HepG2 (cell line): Measurements from ENCODE around the gene MPLKIP. TPM values are rescaled to one million over a fixed set of nuclear protein-coding genes. Genes with fewer than 3 reads are reported as not detected.

Source experiments
- CHD2 ChIP-seq: IDR thresholded peaks from 2 replicates; pipeline ENCODE4 v1.6.1; 2011; ENCODE audit warnings: low read depth, low read length, improper control_type of control experiment
- EP300 ChIP-seq, 3 experiments: sonication (generic) in 1 of 3; formaldehyde crosslinking in 1 of 3; IDR thresholded peaks; 2 replicates each; pipeline versions ENCODE4 v1.5.1 to v1.6.1; 2011 to 2020; ENCODE audit warnings: low read depth in 2 of 3, low read length in 2 of 3, borderline replicate concordance in 1 of 3, improper control_type of control experiment in 1 of 3, mild to moderate bottlenecking in 1 of 3, missing genetic modification reagents in 1 of 3, moderate library complexity in 1 of 3
- FOXP4 ChIP-seq: sonication (generic); formaldehyde crosslinking; IDR thresholded peaks from 2 replicates; pipeline ENCODE4 v1.4.0; 2020; ENCODE audit warnings: missing genetic modification reagents
- HNF4A ChIP-seq: sonication (generic); formaldehyde crosslinking; IDR thresholded peaks from 2 replicates; pipeline ENCODE4 v1.4.0; 2020; ENCODE audit warnings: missing genetic modification reagents
- HOXA5 ChIP-seq: sonication (generic); formaldehyde crosslinking; IDR thresholded peaks from 2 replicates; pipeline ENCODE4 v1.4.0; 2020; ENCODE audit warnings: missing genetic modification reagents
- LCORL ChIP-seq, 2 experiments: fragments of 450-650 bp in 1 of 2; sonication (generic) in 1 of 2; formaldehyde crosslinking in 1 of 2; IDR thresholded peaks; 2 replicates each; pipeline versions ENCODE4 v1.5.0 to v1.6.1; 2017 to 2020; ENCODE audit warnings: antibody characterized with exemption in 1 of 2, missing genetic modification reagents in 1 of 2
- MED1 ChIP-seq: sonication (generic); formaldehyde crosslinking; IDR thresholded peaks from 2 replicates; pipeline ENCODE4 v1.4.0; 2020; ENCODE audit warnings: missing genetic modification reagents
- MIXL1 ChIP-seq: IDR thresholded peaks from 2 replicates; pipeline ENCODE4 v1.6.1; 2016
- NFIC ChIP-seq: IDR thresholded peaks from 2 replicates; pipeline ENCODE4 v1.6.1; 2012; ENCODE audit warnings: mild to moderate bottlenecking, low read length, inconsistent platforms
- NONO ChIP-seq, 2 experiments: fragments of 450-650 bp in 1 of 2; sonication (generic) in 1 of 2; formaldehyde crosslinking in 1 of 2; IDR thresholded peaks in 1 of 2; conservative IDR thresholded peaks in 1 of 2; 2 replicates each; pipeline versions ENCODE4 v1.6.1 to v1.8.0; 2017 to 2022; ENCODE audit warnings: mild to moderate bottlenecking in 1 of 2, missing genetic modification reagents in 1 of 2, moderate library complexity in 1 of 2
- NPAS2 ChIP-seq: sonication (generic); formaldehyde crosslinking; IDR thresholded peaks from 2 replicates; pipeline ENCODE4 v1.8.0; 2022; ENCODE audit warnings: mild to moderate bottlenecking, missing genetic modification reagents, borderline replicate concordance
- RBM22 ChIP-seq: fragments of 200-400 bp; formaldehyde crosslinking; optimal IDR thresholded peaks from 2 replicates; pipeline ENCODE3; 2017; ENCODE audit warnings: mild to moderate bottlenecking, low read length, moderate library complexity
- REL ChIP-seq: sonication (generic); formaldehyde crosslinking; conservative IDR thresholded peaks from 2 replicates; pipeline ENCODE4 v1.8.0; 2022; ENCODE audit warnings: mild to moderate bottlenecking, missing genetic modification reagents, moderate library complexity
- RFX1 ChIP-seq: fragments of 450-650 bp; IDR thresholded peaks from 2 replicates; pipeline ENCODE4 v1.6.1; 2017
- RNF219 ChIP-seq: sonication (generic); formaldehyde crosslinking; IDR thresholded peaks from 2 replicates; pipeline ENCODE4 v1.5.0; 2020; ENCODE audit warnings: mild to moderate bottlenecking, missing genetic modification reagents
- SOX13 ChIP-seq, 3 experiments: fragments of 450-650 bp in 1 of 3; sonication (generic) in 1 of 3; formaldehyde crosslinking in 1 of 3; IDR thresholded peaks in 2 of 3; conservative IDR thresholded peaks in 1 of 3; 2 replicates each; pipeline versions ENCODE4 v1.5.0 to v1.6.1; 2016 to 2020; ENCODE audit warnings: antibody characterized with exemption in 1 of 3, mild to moderate bottlenecking in 1 of 3, missing compliant biosample characterization in 1 of 3, missing genetic modification reagents in 1 of 3, moderate library complexity in 1 of 3
- SOX6 ChIP-seq, 2 experiments: fragments of 450-650 bp in 1 of 2; sonication (generic) in 1 of 2; formaldehyde crosslinking in 1 of 2; IDR thresholded peaks; 2 replicates each; pipeline versions ENCODE4 v1.4.0 to v1.6.1; 2017 to 2020; ENCODE audit warnings: antibody characterized with exemption in 1 of 2, mild to moderate bottlenecking in 1 of 2, missing genetic modification reagents in 1 of 2
- TGIF2 ChIP-seq: IDR thresholded peaks from 2 replicates; pipeline ENCODE4 v1.6.1; 2016; ENCODE audit warnings: control low read depth, missing compliant biosample characterization
- ZBTB20 ChIP-seq: sonication (generic); formaldehyde crosslinking; IDR thresholded peaks from 2 replicates; pipeline ENCODE4 v1.8.1; 2023; ENCODE audit warnings: missing genetic modification reagents, low read depth, mild to moderate bottlenecking, borderline replicate concordance
- ZFP1 ChIP-seq: IDR thresholded peaks from 2 replicates; pipeline ENCODE4 v1.6.1; 2016
- ZNF335 ChIP-seq: sonication (generic); formaldehyde crosslinking; IDR thresholded peaks from 2 replicates; pipeline ENCODE4 v1.4.0; 2020; ENCODE audit warnings: missing genetic modification reagents
- ZNF337 ChIP-seq: sonication (generic); formaldehyde crosslinking; IDR thresholded peaks from 2 replicates; pipeline ENCODE4 v1.5.1; 2020; ENCODE audit warnings: missing genetic modification reagents, low read depth, mild to moderate bottlenecking, borderline replicate concordance
- ZNF503 ChIP-seq: sonication (generic); formaldehyde crosslinking; IDR thresholded peaks from 2 replicates; pipeline ENCODE4 v1.4.0; 2020; ENCODE audit warnings: missing genetic modification reagents
- ZNF652 ChIP-seq: IDR thresholded peaks from 2 replicates; pipeline ENCODE4 v1.6.1; 2016; ENCODE audit warnings: low read depth, borderline replicate concordance
- ZNF724P ChIP-seq: sonication (generic); formaldehyde crosslinking; IDR thresholded peaks from 2 replicates; pipeline ENCODE4 v1.8.0; 2022; ENCODE audit warnings: missing genetic modification reagents, borderline replicate concordance
- polyA plus RNA-seq, 8 experiments: library from polyadenylated mRNA; depleted of rRNA in 3 of 8; stranded (reverse) in 7 of 8; unstranded in 1 of 8; fragments of >200 nt; fragmentation: Illumina TruSeq in 4 of 8; extraction: Trizol in 4 of 8; gene quantifications; 2 replicates each; pipeline versions ENCODE4 v1.2.1 to v1.2.3, GENCODE V29; 2011 to 2016; ENCODE audit warnings: low read depth in 4 of 8, missing spikeins in 1 of 8, mixed read lengths in 1 of 8; ENCODE audit not compliant: insufficient read depth in 1 of 8
- total RNA-seq, 5 experiments: library from RNA; depleted of rRNA; stranded (reverse); fragments of >200 nt; fragmentation: Illumina TruSeq; extraction: Trizol; gene quantifications; 2 replicates each; pipeline ENCODE4 v1.2.3, GENCODE V29; 2016; ENCODE audit warnings: low read depth in 1 of 5

MPLKIP gene
- total and polyA plus RNA-seq, 2 of the 13 experiments (the other 11 are each of a cell fraction or from before 2014, with no cell fraction given): 40.1 to 45.7 TPM

GRCh38 chr7:40095230-40095629 lies 39.2 kb downstream of the MPLKIP start (continued):
- peak; percentile 83 for TF ChIP-seq HNF4A
- no peak for TF ChIP-seq SOX13 (IDR thresholded peaks at IDR 0.05)
- TF ChIP-seq SOX13 (CRISPR knock-in tag; conservative IDR thresholded peaks at IDR 0.05 in 1 of 2, IDR thresholded peaks at IDR 0.05 in 1 of 2): peak in 1 of 2 experiments; percentile 84; a peak in 2 of 4 replicates
- TF ChIP-seq RBM22: no peak
- no peak for TF ChIP-seq ZNF335 (CRISPR knock-in tag)
- TF ChIP-seq SOX6 (IDR thresholded peaks at IDR 0.05): no peak
- TF ChIP-seq SOX6 (CRISPR knock-in tag; IDR thresholded peaks at IDR 0.05): peak; percentile 94
- TF ChIP-seq HOXA5 (CRISPR knock-in tag): no peak
- peak; percentile 49; the same call in 1 of the 2 replicates for TF ChIP-seq MED1 (CRISPR knock-in tag)
- no peak for TF ChIP-seq CHD2
- peak in 1 of 2 experiments; percentile 73; a peak in 2 of 4 replicates for TF ChIP-seq EP300 (IDR thresholded peaks at IDR 0.05; ENCODE audit: low read depth in 2 of 2, low read length in 2 of 2)
- TF ChIP-seq EP300 (CRISPR knock-in tag; IDR thresholded peaks at IDR 0.05; ENCODE audit: borderline replicate concordance): no peak
- TF ChIP-seq NFIC: 0 out of 2 replicates have a peak, but pooled peaks have one; percentile 48
- TF ChIP-seq RNF219: no peak
- no peak for TF ChIP-seq ZNF724P
- TF ChIP-seq NONO (IDR thresholded peaks at IDR 0.05): no peak
- 0 out of 2 replicates have a peak, but pooled peaks have one; percentile 43 for TF ChIP-seq NONO (CRISPR knock-in tag; conservative IDR thresholded peaks at IDR 0.05)
- no peak for TF ChIP-seq TGIF2
- no peak for TF ChIP-seq LCORL (IDR thresholded peaks at IDR 0.05)
- TF ChIP-seq LCORL (CRISPR knock-in tag; IDR thresholded peaks at IDR 0.05): 0 out of 2 replicates have a peak, but pooled peaks have one; percentile 35
- peak; percentile 73 for TF ChIP-seq FOXP4
- no peak for TF ChIP-seq ZNF337 (CRISPR knock-in tag)
- no peak for TF ChIP-seq RFX1
- no peak for TF ChIP-seq NPAS2 (CRISPR knock-in tag)
- no peak for TF ChIP-seq ZFP1 (CRISPR knock-in tag)
- no peak for TF ChIP-seq ZBTB20
- TF ChIP-seq ZNF652: no peak
- TF ChIP-seq MIXL1 (CRISPR knock-in tag): peak; percentile 42; the same call in 1 of the 2 replicates
- no peak for TF ChIP-seq REL (CRISPR knock-in tag)
- 0 out of 2 replicates have a peak, but pooled peaks have one; percentile 49 for TF ChIP-seq ZNF503 (CRISPR knock-in tag)
